HG02571 (cell line): ENCODE data around the gene TRIP13.
"Not testable (repeated sequence)": the region's sequence is repeated elsewhere in the genome, so short reads cannot be mapped to it uniquely, and the experiment has no call there.

ENCODE experiments used
- ATAC-seq: cut with Tn5 transposase; IDR thresholded peaks from one replicate; pipeline ENCODE4 v1.9.1; 2021; ENCODE audit warnings: mild to moderate bottlenecking, moderate library complexity; ENCODE audit not compliant: unreplicated experiment

TRIP13 gene

DNA sequence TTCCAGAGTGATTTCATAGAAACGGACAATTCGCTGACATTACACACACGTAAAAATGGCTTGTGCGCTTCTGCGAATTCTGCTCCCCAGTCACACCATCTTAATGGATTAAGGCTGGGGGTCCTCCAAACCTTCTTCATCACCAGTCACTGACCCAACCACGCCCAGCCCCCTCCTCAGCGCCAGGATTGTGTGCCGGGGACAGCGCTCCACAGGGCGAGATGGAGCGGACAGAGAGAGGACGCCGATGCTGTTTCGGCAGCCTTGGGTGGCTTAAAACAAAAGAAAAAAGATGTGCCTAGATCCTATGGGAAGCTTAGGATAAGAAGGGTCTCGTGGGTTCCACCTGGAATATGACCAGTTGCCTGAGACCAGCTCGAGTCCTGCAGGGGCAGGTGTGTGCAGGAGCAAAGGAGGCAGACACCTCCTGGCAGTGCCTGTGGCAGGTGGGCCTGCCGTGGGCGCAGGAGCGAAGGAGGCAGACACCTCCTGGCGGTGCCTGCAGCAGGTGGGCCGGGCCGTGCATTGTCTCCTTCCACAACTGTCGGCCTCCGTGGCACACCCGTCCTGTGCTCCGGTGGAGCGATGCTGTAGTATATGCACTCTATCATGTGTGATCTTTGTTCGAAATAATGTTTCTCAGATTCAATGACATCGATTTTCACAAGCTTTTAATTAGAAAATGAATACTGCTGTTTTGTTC is 20.9 kb upstream of the TRIP13 start:
- ATAC-seq = no peak

DNA sequence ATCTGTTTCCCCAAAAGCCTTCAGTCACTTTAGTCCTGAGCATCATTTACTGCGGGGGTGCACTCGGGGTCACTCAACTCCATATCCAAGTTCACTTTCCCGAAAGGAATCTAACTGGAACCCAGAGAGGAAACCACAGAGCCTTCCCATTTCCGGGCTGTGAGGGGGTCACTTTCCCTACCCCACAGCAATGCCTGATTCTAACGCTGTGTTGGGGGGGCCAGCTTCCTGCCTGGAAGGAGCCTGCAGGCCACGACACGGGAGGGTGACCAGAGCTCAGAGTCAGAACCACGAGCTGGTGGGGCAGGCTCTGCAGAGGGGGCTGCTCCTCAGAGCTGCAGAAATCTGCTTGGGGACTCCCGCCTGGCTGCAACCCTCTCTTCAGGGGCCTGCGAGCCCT is 20.4 kb upstream of the TRIP13 start:
- ATAC-seq = no peak

GRCh38 chr5:873328-873727 is 19.4 kb upstream of the TRIP13 start:
- no peak for ATAC-seq

GRCh38 chr5:875931-876330 is 16.8 kb upstream of the TRIP13 start:
- ATAC-seq = no peak

- no peak for ATAC-seq
Observed at GRCh38 chr5:876398-877365, 16.0 kb upstream of the TRIP13 start.

GRCh38 chr5:878125-878524 is 14.6 kb upstream of the TRIP13 start:
- no peak for ATAC-seq

DNA sequence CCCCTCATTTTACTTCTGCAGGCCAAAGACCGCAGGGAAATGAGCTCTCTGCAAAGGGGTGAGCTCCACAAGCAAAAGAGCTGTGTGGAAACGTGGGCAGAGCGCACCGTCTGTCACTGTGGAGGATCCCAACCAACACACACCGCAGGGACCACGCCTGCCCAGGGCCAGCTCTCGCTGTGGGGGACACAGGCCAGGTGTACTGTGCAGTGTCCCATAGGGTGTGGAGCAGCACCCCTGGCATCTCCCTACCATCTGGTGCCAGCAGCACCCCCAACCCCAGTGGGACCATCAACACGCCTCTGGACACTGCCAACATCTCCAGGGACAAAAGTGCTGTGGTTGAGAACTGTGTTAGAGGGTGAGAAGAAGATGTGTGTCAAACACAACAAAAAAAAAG is 14.0 kb upstream of the TRIP13 start:
- ATAC-seq = not testable (repeated sequence)

DNA sequence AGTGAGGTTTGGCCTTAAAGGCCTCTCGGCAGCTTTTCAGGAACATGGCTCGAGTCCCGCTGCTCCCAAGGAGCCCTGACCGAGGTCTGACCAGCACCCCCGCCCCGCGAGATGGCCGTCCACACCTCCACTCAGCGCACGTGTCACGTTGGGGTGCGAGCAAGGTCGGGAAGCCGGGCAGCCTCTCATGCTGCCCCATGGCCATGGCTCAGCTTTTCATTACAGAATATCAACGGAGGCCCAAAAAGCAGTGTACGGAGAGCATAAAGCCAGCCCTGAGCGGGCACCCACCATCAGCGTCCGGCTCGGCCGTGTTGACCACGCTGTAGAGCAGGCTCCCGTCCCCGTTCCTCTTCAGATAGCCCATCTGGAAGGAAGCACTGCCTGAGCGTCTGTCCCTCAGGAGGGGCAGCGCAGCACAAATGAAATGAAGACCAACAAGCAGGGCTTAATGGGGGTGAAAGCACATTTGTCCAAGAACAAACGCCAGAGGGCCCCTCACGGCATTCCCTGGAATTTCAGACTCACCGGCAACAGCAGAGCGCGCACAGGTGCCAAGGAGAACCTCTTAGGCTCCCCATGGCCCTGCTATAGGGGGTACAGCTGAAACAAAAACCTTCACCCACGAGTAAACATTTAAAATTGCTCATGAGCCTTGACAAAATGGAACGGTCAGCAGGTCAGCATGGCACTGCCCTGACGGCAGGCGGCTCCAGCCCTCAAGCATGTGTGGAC is 11.7 kb upstream of the TRIP13 start:
- ATAC-seq = no peak

- no peak for ATAC-seq
Observed at GRCh38 chr5:881551-881935, 11.1 kb upstream of the TRIP13 start.

DNA sequence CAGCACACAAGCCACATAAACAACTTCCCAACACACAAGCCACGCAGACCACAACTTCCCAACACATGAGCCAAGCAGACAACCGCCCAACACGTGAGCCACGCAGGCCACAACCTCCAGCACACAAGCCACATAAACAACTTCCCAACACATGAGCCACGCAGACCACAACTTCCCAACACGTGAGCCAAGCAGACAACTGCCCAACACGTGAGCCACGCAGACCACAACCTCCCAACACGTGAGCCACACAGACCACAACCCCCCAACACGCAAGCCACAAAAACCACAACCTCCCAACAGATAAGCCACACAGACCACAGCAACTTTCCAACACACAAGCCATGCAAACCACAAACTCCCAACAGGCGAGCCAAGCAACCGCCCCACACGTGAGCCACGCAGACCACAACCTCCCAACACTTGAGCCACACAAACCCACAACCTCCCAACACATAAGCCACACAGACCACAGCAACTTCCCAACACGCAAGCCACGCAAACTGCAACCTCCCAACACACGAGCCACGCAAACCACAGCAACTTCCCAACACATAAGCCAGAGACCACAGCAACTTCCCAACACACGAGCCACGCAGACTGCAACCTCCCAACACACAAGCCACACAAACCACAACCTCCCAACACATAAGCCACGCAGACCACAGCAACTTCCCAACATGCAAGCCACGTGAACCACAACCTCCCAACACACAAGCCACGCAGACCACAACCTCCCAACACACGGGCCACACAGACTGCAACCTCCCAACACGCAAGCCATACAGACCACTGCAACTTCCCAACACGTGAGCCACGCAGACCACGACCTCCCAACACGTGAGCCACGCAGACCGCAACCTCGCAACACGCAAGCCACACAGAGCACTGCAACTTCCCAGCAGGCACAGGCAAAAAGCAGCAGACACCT is 10.2 kb upstream of the TRIP13 start:
- ATAC-seq = no peak

DNA sequence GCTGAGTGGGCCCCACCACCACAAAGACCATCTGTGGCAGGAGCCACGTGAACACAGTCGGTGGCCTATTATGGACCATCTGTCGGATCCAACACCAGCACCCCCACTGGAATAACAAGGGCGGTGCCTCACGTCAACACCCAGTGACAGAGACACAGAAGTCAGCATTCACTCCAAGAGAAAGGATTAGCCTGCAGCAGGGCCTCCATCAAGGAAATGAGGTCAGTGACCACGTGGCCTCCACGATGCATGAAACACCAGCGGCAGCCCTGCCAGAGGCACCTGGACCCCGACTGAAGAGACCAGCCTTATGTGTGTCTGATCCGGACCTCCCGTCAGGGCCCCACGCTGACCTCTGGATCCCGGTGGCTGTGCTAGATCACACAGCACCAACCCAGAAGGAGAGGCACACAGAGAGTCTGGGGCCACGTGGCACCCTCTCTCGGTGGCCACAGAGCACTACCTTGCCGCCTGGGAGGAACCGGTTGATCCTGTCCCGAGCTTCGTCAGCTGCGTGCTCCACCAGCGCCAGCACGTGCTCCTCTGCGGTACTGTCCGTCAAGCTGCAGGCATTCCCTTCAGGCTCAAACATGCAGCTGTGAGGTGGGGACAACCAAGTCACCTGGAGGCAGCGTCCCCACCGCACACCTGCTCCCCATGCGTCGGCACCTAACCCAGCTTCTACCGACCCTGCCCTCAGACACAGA is 9.1 kb upstream of the TRIP13 start:
- no peak for ATAC-seq

DNA sequence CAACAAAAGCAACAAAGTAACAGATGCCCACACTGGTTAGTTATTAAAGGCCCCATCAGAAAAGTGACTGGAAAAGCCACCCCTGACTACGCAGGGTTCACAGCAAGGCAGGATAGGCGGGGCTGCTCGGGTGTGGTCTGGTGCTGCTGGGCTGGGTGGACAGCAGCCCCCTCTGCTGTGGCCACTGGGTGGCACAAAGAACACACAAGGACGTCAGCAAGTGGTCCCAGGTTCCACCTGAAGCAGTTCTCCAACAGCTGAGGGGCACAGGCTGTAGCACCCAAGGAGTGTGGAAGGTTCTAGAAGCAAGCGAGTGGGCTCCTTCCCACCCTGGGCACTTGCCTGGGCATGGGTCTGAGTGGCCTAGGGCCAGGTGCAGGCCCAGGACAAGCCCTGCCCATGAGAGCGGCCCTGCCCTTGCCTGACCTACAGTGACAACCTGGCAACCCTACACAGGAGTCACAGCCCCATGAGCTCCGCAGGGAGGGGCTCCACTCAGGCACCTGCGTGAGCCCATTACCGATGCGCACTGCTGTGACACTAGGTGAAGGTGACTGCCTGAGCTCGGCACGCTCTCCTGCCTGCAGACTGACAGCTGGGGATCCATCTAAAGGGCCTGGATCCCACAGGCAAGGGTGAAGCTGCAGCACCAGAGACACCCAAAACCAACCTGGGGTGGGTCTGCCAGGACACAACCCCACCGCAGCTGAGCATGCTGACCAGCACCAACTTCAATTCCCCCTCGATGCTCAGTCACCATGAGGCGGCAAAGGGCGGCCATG is 8.1 kb upstream of the TRIP13 start:
- no peak for ATAC-seq

DNA sequence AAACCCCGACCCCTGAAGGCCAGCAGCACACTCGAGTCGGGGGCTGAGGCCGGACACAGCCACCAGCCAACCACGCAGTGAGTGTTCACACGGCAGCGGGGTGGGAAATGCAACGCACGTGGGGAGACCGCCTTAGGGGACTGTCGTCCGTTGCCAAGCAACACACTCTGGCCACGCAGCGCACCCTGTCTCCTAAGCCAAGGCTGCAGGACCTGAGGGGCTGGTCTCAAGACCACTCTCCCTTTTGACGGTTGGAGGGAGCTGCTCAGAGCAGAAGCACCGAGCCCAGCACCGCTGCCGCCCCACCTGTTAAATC is 7.6 kb upstream of the TRIP13 start:
- ATAC-seq = no peak

- no peak for ATAC-seq
Observed at GRCh38 chr5:885529-885928, 7.2 kb upstream of the TRIP13 start.

GRCh38 chr5:886036-886435 is 6.6 kb upstream of the TRIP13 start:
- ATAC-seq = no peak

GRCh38 chr5:886716-887325 is 5.9 kb upstream of the TRIP13 start:
- no peak for ATAC-seq

- no peak for ATAC-seq
Observed at GRCh38 chr5:887947-888637, 4.6 kb upstream of the TRIP13 start.

- ATAC-seq = no peak
Observed at GRCh38 chr5:888638-889035, 4.0 kb upstream of the TRIP13 start.
